Colon (tissue), 2 donors: Measurements from ENCODE around the gene RAD1.
"Not testable (repeated sequence)": the region's sequence is repeated elsewhere in the genome, so short reads cannot be mapped to it uniquely, and the experiment has no call there.

Source experiments
- FAIRE-seq: peaks from 2 replicates; lab custom pipeline; 2012; peaks lifted over from hg19 to GRCh38; lab: Jason Lieb, UNC
- donor health status: control.
- donor health status: control.

The RAD1 gene

GRCh38 chr5:34915139-34915855 lies at the start of gene RAD1, which contains the start of gene BRIX1:
Gene RAD1 (minus strand): TSS chr5:34915504. CDS start chr5:34914892, 612 bp downstream.
Gene BRIX1 (plus strand): TSS chr5:34915711. CDS start chr5:34915739, 28 bp downstream.
- no peak for FAIRE-seq

DNA sequence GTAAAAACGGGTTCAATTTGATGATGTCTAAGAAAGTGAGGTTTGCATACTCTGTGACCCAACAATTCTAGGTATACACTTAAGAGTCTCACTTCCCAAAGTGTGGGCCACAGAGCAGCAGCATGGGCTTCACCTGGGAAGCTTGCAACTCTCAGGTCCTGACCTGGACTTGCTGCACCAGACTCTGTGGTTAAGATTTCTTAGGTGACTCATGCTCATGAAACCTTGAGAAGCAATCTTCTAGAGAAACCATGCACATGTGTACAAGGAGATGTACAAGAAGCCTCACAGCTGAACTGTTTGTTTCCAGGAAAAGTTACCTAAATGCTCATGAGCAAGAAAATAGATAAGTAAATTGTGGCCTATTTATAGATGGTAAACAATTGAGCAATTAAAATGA lies 44.0 kb upstream of the RAD1 start:
- no peak for FAIRE-seq

DNA sequence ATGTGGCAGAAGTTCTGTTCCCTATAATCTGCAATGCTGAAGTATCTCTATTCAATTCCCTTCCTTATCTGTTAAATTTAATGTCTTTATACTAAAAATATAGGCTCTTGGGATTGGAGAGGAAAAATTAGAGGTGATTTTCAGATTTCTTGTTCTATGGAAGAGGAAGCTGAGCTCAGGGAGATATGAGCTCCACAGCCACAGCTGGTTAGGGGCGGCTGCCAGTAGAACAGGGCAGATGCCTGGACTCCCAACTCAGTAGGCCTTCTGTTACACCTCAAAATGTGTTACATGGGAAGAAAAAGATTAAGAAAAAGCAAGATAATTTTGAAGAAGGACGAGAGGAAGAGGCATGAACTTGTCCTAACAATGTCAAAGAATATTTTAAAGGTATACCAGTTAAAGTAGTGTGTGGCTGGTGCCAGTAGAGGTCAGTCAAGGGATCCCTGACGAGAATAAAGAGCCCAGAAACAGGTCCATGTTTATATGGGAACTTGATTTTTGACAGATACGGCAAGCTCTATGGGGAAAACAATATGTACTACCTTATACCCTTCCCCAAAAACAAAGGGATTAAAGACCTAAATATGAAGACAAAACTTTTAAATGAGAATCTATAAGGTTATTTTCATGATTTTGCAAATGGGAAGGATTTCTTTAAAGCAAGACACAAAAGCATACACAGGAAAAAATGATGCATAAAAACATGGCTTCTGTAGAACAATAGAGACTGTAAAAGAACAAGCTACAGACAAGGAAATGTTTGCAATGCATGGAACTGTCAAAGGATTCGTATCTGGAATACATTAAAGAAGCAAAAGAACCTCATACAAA lies 42.8 kb upstream of the RAD1 start:
- FAIRE-seq = no peak

- no peak for FAIRE-seq
Observed at GRCh38 chr5:34957321-34957720, 42.0 kb upstream of the RAD1 start.

DNA sequence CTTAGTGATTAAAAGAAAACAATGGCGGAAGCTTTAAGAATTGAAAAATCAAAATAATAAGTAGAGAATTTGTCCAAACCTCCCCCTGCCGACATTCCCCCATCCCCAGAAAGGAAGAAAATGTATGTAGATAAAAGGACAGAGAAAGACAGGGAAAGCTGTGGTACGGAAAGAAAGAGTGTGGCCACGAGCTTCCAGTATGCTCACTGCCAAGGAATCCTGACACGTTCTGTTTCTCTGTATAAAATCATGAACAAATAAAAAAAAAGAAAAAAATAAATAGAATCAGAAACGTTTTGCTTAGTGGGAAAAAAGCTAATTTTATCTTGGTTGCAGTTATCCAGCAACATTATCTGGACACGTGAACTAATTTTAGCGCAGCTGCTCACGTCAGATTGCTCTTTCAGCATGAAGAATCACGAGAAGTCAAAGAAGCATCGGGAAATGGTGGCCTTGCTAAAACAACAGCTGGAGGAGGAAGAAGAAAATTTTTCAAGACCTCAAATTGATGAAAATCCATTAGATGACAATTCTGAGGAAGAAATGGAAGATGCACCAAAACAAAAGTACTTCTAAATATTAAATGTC lies 29.2 kb upstream of the RAD1 start:
- no peak for FAIRE-seq

- no peak for FAIRE-seq
Observed at GRCh38 chr5:34944044-34944443, 28.7 kb upstream of the RAD1 start.

GRCh38 chr5:34941936-34942335 lies 26.6 kb upstream of the RAD1 start:
- FAIRE-seq = no peak

DNA sequence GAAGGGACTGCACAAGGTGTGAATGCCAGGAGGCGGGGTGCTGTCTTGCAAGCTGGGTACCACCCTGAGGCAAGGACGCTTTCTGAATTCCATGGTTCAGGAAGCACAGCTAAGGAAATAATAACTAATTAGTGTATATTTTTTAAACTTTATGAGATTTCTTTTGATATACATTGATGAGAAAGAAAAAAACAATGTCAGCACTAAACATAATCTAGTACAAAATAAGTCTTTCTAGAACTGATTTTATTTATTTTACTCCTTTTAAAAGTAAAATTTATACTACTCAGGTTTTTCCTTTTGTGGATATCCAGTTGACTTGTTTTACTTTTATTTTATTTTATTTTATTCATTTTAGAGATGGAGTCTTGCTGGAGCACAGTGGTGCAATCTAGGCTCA lies 17.6 kb upstream of the RAD1 start:
- FAIRE-seq = no peak

GRCh38 chr5:34930870-34931269 lies 15.6 kb upstream of the RAD1 start:
- no peak for FAIRE-seq

GRCh38 chr5:34930462-34930844 lies 15.1 kb upstream of the RAD1 start:
- FAIRE-seq = no peak

GRCh38 chr5:34929720-34930461 lies 14.6 kb upstream of the RAD1 start:
- FAIRE-seq = no peak

GRCh38 chr5:34929134-34929719 lies 13.9 kb upstream of the RAD1 start, which contains the start of gene DNAJC21:
Gene DNAJC21 (plus strand): TSS chr5:34929559. CDS start chr5:34929820, 261 bp downstream.
- FAIRE-seq = no peak

GRCh38 chr5:34928267-34928666 lies 13.0 kb upstream of the RAD1 start:
- FAIRE-seq = no peak

GRCh38 chr5:34927785-34928184 lies 12.5 kb upstream of the RAD1 start:
- no peak for FAIRE-seq

GRCh38 chr5:34926318-34926888 lies 11.1 kb upstream of the RAD1 start:
- no peak for FAIRE-seq

DNA sequence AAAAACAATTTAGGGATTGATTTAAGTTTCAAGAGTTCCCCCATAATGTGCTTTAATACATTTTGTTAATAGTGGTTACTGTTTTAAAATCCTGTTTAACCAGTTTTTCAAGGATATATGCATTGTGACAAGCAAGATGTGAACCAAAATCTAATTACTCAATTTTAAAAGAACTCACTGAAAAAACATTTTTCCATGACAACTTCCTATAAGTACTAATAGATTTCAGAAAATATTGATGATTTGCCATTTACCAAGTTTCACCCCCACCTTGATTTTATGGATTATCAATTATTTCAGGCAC lies 9.1 kb upstream of the RAD1 start:
- FAIRE-seq = no peak

- no peak for FAIRE-seq
Observed at GRCh38 chr5:34923694-34924461, 8.6 kb upstream of the RAD1 start.

DNA sequence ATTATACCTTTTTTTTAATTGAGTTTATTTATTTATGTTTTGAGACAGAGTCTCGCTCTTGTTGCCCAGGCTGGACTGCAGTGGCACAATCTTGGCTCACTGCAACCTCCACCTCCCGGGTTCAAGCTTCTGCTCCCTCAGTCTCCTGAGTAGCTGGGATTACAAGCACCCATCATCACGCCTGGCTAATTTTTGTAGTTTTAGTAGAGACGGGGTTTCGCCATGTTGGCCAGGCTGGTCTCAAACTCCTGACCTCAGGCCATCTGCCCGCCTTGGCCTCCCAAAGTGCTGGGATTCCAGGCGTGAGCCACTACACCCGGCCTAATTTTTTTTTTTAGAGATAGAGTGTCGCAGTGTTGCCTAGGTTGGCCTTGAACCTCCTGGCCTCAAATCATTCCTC lies 8.0 kb upstream of the RAD1 start:
- FAIRE-seq = not testable (repeated sequence)

- no peak for FAIRE-seq
Observed at GRCh38 chr5:34919077-34919476, 3.8 kb upstream of the RAD1 start.

DNA sequence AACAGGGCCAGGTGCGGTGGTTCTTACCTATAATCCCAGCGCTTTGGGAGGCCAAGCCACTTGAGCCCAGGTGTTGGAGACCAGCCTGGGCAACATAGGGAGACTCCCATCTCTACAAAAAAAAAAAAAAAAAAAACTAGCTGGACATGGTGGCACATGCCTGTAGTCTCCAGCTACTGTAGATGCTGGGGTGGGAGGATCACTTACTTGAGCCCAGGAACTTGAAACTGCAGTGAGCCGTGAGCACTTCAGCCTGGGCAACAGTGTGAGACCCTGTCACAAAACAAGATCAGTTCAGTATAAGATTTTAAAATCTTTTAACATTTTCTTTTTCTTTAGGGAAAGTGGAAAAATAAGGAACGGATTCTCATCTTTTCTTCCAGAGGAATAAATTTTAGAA lies 2.7 kb upstream of the RAD1 start:
- no peak for FAIRE-seq

- no peak for FAIRE-seq
Observed at GRCh38 chr5:34916518-34916917, 1.2 kb upstream of the RAD1 start.
